Measurements from ENCODE around the gene FIGN. TPM values are rescaled to one million over a fixed set of nuclear protein-coding genes. Genes with fewer than 3 reads are reported as not detected.

FIGN gene
- total and polyA plus RNA-seq, 2 of the 8 experiments (the other 6 are each of a cell fraction or from before 2014, with no cell fraction given): 5.0 to 22.8 TPM

DNA sequence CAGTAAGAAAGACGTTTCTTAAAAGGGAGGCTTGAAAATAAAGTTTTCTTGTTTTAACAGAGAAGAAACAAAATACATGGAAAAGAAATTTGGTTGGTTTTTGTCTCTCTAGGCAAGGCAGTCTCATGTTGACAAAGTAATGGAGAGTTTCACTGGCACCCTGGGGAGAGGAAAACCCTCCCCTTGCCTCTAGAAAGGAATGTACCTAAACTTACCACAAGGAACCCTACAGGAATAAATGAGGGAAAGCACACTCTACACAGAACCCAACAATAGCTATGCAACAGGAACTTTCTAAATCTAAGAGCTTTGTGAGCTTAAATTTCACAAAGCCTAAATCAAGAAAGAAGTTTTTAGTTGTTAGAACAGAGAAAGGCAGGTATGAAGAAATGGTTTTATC lies 37.0 kb downstream of the FIGN start:
- FAIRE-seq (peak; percentile 92), DNase-seq (ENCODE audit: low read depth in 1 of 2, low spot score in 2 of 2) (peak in 1 of 2 experiments; percentile 44)
- Histone ChIP-seq H3K23me2 (ENCODE audit: low read depth, low read length) (no peaks in the 10 kb centered on the region), H2BK12ac (ENCODE audit: low read depth, low read length) (no peak overlapping the region; the same call in 1 of the 2 replicates), H4K91ac (replicated peaks; ENCODE audit: insufficient read length, low read length) (no peak overlapping the region), H2BK120ac (replicated peaks; ENCODE audit: low read depth, low read length) (no peak overlapping the region), H3K27me3 (replicated peaks in 1 of 4; ENCODE audit: control insufficient read depth in 3 of 4, extremely low read depth in 1 of 4, insufficient read depth in 3 of 4, low read length in 3 of 4) (no peaks in the 10 kb centered on the region), H3K9ac (replicated peaks in 1 of 4; ENCODE audit: extremely low read depth in 1 of 4, low read depth in 3 of 4, low read length in 3 of 4) (no peak overlapping the region), H3K4me3 (ENCODE audit: extremely low read depth in 1 of 4, insufficient read depth in 2 of 4, low read depth in 3 of 4, low read length in 4 of 4) (peak overlapping the region in 1 of 4 experiments; percentile 24; a peak in 1 of 8 replicates), H3K23ac (ENCODE audit: insufficient read length) (no peak overlapping the region), H2AFZ (ENCODE audit: low read length) (no peak overlapping the region), H4K5ac (ENCODE audit: insufficient read length, low read depth, low read length) (no peak overlapping the region), H3K9me3 (ENCODE audit: insufficient read depth in 2 of 2, low read depth in 1 of 2, low read length in 1 of 2) (no peaks in the 10 kb centered on the region), H2BK15ac (ENCODE audit: low read length) (no peak overlapping the region), H3K14ac (ENCODE audit: insufficient read length) (no peak overlapping the region), H2BK20ac (ENCODE audit: low read length) (no peak overlapping the region), H3K56ac (replicated peaks; ENCODE audit: insufficient read length, low read depth, low read length) (no peak overlapping the region), H3K18ac (ENCODE audit: extremely low read depth, low read length) (no peak overlapping the region; the same call in 1 of the 2 replicates), H3K79me2 (ENCODE audit: control insufficient read depth in 1 of 2, insufficient read depth in 2 of 2, low read length in 2 of 2) (peaks cover 0 to 37% of the 10 kb centered on the region in 2 experiments; a peak in 3 of 4 replicates), H3K4ac (replicated peaks; ENCODE audit: insufficient read length, low read depth, low read length) (no peak overlapping the region), H2AK5ac (ENCODE audit: low read depth, low read length) (no peak overlapping the region), H3K36me3 (ENCODE audit: control insufficient read depth in 2 of 4, insufficient read depth in 4 of 4, low read length in 3 of 4) (no peaks in the 10 kb centered on the region), H4K20me1 (replicated peaks in 1 of 2; ENCODE audit: control insufficient read depth in 1 of 2, insufficient read depth in 2 of 2, low read length in 2 of 2) (no peaks in the 10 kb centered on the region), H3K4me2 (ENCODE audit: insufficient read depth in 1 of 2, low read depth in 2 of 2, low read length in 2 of 2) (peak overlapping the region; percentile 10 to 24; a peak in 3 of 4 replicates), H2BK5ac (ENCODE audit: low read depth, low read length) (no peak overlapping the region), H3K79me1 (ENCODE audit: low read depth, low read length) (no peaks in the 10 kb centered on the region), H3K4me1 (replicated peaks in 1 of 4; ENCODE audit: control insufficient read depth in 3 of 4, insufficient read depth in 4 of 4, low read length in 3 of 4) (peaks cover 2 to 27% (median 18%) of the 10 kb centered on the region in 4 experiments; a peak in 5 of 7 replicates), H4K8ac (ENCODE audit: extremely low read depth, insufficient read depth, low read length) (no peak overlapping the region), H3K27ac (ENCODE audit: low read depth, low read length) (0 out of 2 replicates have a peak overlapping the region, but pooled peaks have one; percentile 20)
- 52% methylated on average over 1 of the region's 1 CpG; no CpG with 5 or more reads in 1 of the 2 experiments for WGBS, 2 experiments (ENCODE audit: extremely low coverage in 1 of 2, insufficient coverage in 1 of 2, insufficient read length in 1 of 2, insufficient replicate concordance in 2 of 2, low coverage in 1 of 2, low lambda C conversion rate in 2 of 2, missing lambda C conversion rate in 1 of 2)
- ChIA-PET CTCF (ENCODE audit: partially characterized antibody) (interaction anchor here (1.1 to 1.6 kb wide), 3 partner anchors 14 to 55 kb away, joined by 3 read pairs; no protein-coding TSS in a partner anchor), POLR2A (ENCODE audit: partially characterized antibody) (interaction anchor here (0.8 to 2.1 kb wide), 4 partner anchors 34 to 160 kb away, joined by 3 to 9 read pairs (median 3); partner anchors contain the start of gene FIGN)
- TF ChIP-seq SP1 (IDR thresholded peaks at IDR 0.05; ENCODE audit: low read depth, low read length) (peak; percentile 67; the same call in 1 of the 2 replicates), RAD21 (IDR thresholded peaks at IDR 0.05 in 1 of 2, conservative IDR thresholded peaks at IDR 0.05 in 1 of 2; ENCODE audit: low read depth in 2 of 2, low read length in 2 of 2) (0 out of 4 replicates have a peak, but pooled peaks of 1 of the 2 experiments have one; percentile 6), POLR2AphosphoS5 (IDR thresholded peaks at IDR 0.05; ENCODE audit: low read depth, low read length) (no peak), TEAD4 (IDR thresholded peaks at IDR 0.05; ENCODE audit: low read depth, low read length) (0 out of 2 replicates have a peak, but pooled peaks have one; percentile 14)

All from H1 (cell line).